Uterus (tissue), 2 donors: ENCODE results near the gene GOLM1.

ENCODE experiments used
- CTCF ChIP-seq, 4 experiments: fragments of 200-600 bp in 2 of 4; fragments of 450-650 bp in 2 of 4; sonication (generic) in 2 of 4; IDR thresholded peaks; one replicate each; pipeline ENCODE4 v1.5.1; 2016 to 2019; ENCODE audit warnings: antibody characterized with exemption in 4 of 4, mild to moderate bottlenecking in 2 of 4, moderate library complexity in 1 of 4
- POLR2A ChIP-seq, 2 donors: fragments of 450-650 bp; IDR thresholded peaks; one replicate each; pipeline ENCODE4 v1.6.1; 2016; ENCODE audit warnings: antibody characterized with exemption in 2 of 2, mild to moderate bottlenecking in 1 of 2, moderate library complexity in 1 of 2

GRCh38 chr9:86069206-86069869 is 30.0 kb downstream of the GOLM1 start:
- TF ChIP-seq CTCF (IDR thresholded peaks at IDR 0.05) (no peak), POLR2A (IDR thresholded peaks at IDR 0.05) (no peak)
